ENCODE data around the gene PTK6.

The PTK6 gene

DNA sequence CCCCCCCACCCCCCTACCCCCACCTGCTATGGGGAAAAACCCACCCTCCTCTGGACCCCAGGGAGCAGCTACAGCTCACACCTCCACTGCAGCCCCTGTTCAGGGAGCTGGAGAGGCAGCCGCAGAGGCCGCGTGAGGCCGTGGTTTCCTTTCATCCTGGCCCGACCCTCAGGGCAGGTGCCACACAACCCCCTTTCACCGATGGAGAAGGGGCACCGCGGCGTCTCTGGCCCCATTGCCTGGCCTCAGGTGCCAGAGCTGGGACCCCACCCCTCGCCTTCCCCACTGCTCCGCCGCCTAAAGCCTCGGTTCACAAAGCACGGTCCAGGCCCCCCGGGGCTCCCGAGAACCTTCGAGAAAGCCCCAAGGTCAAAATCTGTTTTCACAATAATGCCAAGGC lies 52.9 kb downstream of the PTK6 start:
- H3K27me3 ChIP-seq (ENCODE audit: control insufficient read depth, low read length) = no peaks in the 10 kb centered on the region
- H3K4me3 ChIP-seq (ENCODE audit: low read length) = no peak overlapping the region
- no peaks in the 10 kb centered on the region for H3K9me2 ChIP-seq (replicated peaks; ENCODE audit: control insufficient read depth, low read length)
- H4K20me1 ChIP-seq (ENCODE audit: control insufficient read depth, insufficient read depth, low read depth, low read length) = no peaks in the 10 kb centered on the region
- no peaks in the 10 kb centered on the region for H3K4me1 ChIP-seq (ENCODE audit: control insufficient read depth, low read length)
- no peaks in the 10 kb centered on the region for H3K36me3 ChIP-seq (ENCODE audit: control insufficient read depth, low read length)
- no peaks in the 10 kb centered on the region for H3K79me2 ChIP-seq (ENCODE audit: control insufficient read depth, low read length)
- TF ChIP-seq EZH2phosphoT487 (IDR thresholded peaks at IDR 0.05; ENCODE audit: borderline replicate concordance, low read length) = no peak
- TF ChIP-seq, protein P1, sequence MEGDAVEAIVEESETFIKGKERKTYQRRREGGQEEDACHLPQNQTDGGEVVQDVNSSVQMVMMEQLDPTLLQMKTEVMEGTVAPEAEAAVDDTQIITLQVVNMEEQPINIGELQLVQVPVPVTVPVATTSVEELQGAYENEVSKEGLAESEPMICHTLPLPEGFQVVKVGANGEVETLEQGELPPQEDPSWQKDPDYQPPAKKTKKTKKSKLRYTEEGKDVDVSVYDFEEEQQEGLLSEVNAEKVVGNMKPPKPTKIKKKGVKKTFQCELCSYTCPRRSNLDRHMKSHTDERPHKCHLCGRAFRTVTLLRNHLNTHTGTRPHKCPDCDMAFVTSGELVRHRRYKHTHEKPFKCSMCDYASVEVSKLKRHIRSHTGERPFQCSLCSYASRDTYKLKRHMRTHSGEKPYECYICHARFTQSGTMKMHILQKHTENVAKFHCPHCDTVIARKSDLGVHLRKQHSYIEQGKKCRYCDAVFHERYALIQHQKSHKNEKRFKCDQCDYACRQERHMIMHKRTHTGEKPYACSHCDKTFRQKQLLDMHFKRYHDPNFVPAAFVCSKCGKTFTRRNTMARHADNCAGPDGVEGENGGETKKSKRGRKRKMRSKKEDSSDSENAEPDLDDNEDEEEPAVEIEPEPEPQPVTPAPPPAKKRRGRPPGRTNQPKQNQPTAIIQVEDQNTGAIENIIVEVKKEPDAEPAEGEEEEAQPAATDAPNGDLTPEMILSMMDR (IDR thresholded peaks at IDR 0.05; ENCODE audit: low read depth, low read length, poor library complexity, severe bottlenecking) = no peak
- no peak overlapping the region for H3K27ac ChIP-seq (ENCODE audit: low read depth, low read length)
- no peak overlapping the region for H3K4me2 ChIP-seq (ENCODE audit: low read length)
- no peaks in the 10 kb centered on the region for H3F3A ChIP-seq (ENCODE audit: control insufficient read depth, insufficient read depth)
- H3K9me3 ChIP-seq (ENCODE audit: control insufficient read depth, insufficient read depth, low read length) = no peaks in the 10 kb centered on the region

DNA sequence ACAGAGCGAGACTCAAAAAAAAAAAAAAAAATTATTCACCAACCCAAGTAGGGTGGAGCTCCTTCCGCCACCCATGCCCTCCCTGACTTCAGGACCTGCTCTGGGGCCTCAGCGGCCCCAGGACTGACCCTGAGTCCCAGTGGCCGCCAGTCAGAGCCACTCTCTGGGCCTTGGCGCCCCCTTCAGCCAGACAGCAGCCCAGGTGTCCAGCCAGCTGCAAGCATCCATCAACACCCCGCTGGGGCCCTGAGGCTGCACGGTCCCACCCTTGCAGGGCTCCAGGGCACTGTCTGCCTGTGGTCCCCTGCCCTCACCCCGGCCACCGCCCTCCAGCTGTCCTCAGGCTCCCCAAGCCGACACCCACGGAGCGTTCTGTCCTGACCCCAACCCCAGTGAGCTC lies 53.3 kb downstream of the PTK6 start:
- no peak for TF ChIP-seq EZH2phosphoT487 (IDR thresholded peaks at IDR 0.05; ENCODE audit: borderline replicate concordance, low read length)
- TF ChIP-seq, protein P1 (IDR thresholded peaks at IDR 0.05; ENCODE audit: low read depth, low read length, poor library complexity, severe bottlenecking) = no peak
- Histone ChIP-seq H4K20me1 (ENCODE audit: control insufficient read depth, insufficient read depth, low read depth, low read length) (no peaks in the 10 kb centered on the region), H3K9me3 (ENCODE audit: control insufficient read depth, insufficient read depth, low read length) (no peaks in the 10 kb centered on the region), H3K4me2 (ENCODE audit: low read length) (no peak overlapping the region), H3K27ac (ENCODE audit: low read depth, low read length) (no peak overlapping the region), H3K27me3 (ENCODE audit: control insufficient read depth, low read length) (no peaks in the 10 kb centered on the region), H3K9me2 (replicated peaks; ENCODE audit: control insufficient read depth, low read length) (no peaks in the 10 kb centered on the region), H3K4me3 (ENCODE audit: low read length) (no peak overlapping the region), H3K79me2 (ENCODE audit: control insufficient read depth, low read length) (no peaks in the 10 kb centered on the region), H3K4me1 (ENCODE audit: control insufficient read depth, low read length) (no peaks in the 10 kb centered on the region), H3F3A (ENCODE audit: control insufficient read depth, insufficient read depth) (no peaks in the 10 kb centered on the region), H3K36me3 (ENCODE audit: control insufficient read depth, low read length) (no peaks in the 10 kb centered on the region)

DNA sequence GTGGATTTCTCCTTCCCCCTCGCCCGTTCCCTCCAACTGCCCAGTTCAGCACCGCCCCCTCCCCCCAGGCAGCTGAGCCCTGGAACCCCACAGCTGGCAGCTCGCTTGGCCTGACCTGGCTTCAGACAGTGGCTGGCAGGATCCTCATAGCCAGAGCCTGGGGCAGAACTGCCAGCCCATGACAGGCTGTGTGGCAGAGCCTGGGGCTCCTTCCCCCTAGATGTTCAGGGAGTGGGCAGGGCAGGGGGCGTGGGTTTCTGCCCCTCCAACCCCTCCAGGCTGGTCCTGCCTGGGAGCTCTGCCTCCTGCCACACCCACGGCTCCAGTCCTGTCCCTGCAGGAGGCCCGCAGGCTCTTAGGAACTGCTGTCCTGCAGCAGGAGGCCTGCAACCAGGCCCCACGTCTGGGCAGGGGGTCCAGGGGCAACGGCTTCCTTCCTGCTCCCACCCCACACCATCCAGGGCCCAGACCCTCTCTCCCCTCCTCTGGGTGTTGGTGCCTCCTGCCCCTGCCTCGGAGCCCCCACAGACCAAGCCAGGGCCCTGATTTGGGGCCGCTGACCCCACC lies 55.1 kb downstream of the PTK6 start:
- H3K4me3 ChIP-seq (ENCODE audit: low read length) = no peak overlapping the region
- no peaks in the 10 kb centered on the region for H3K27me3 ChIP-seq (ENCODE audit: control insufficient read depth, low read length)
- no peaks in the 10 kb centered on the region for H3K4me1 ChIP-seq (ENCODE audit: control insufficient read depth, low read length)
- H4K20me1 ChIP-seq (ENCODE audit: control insufficient read depth, insufficient read depth, low read depth, low read length) = no peaks in the 10 kb centered on the region
- TF ChIP-seq, protein P1 (IDR thresholded peaks at IDR 0.05; ENCODE audit: low read depth, low read length, poor library complexity, severe bottlenecking) = no peak
- no peak for TF ChIP-seq EZH2phosphoT487 (IDR thresholded peaks at IDR 0.05; ENCODE audit: borderline replicate concordance, low read length)
- no peaks in the 10 kb centered on the region for H3K9me2 ChIP-seq (replicated peaks; ENCODE audit: control insufficient read depth, low read length)
- no peaks in the 10 kb centered on the region for H3K79me2 ChIP-seq (ENCODE audit: control insufficient read depth, low read length)
- H3K27ac ChIP-seq (ENCODE audit: low read depth, low read length) = no peak overlapping the region
- H3K4me2 ChIP-seq (ENCODE audit: low read length) = no peak overlapping the region
- H3K36me3 ChIP-seq (ENCODE audit: control insufficient read depth, low read length) = no peaks in the 10 kb centered on the region
- no peaks in the 10 kb centered on the region for H3K9me3 ChIP-seq (ENCODE audit: control insufficient read depth, insufficient read depth, low read length)
- H3F3A ChIP-seq (ENCODE audit: control insufficient read depth, insufficient read depth) = no peaks in the 10 kb centered on the region
